ENCODE results near the gene CSRNP3. TPM values are rescaled to one million over a fixed set of nuclear protein-coding genes. Genes with fewer than 3 reads are reported as not detected.

CSRNP3 gene
- total and polyA plus RNA-seq, 3 experiments from 2014 or later, result not detected

DNA sequence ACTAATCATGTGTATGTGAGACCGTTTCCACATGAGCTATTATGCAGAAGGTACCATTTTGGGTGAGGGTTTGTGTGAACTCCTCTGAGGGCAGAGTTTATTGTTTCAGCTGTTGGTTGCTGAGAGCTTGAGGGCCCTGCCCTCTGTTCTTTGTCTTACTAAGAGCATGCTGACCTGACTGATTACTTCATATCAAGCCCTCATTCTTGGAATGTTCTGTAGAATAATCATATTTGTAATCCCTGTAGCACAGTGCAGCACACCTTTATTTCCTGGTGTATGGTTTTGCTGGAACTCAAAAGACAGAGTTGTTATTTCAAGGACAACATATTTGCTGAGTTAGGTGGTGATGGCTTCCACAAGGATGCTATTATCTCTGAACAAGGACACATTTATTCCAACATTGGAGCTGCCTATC, 206.1 kb downstream of the CSRNP3 start:
- no peaks in the 10 kb centered on the region for H3K9me3 Mint-ChIP-seq
- H3K4me1 Mint-ChIP-seq, result no peaks in the 10 kb centered on the region
- peaks cover 0 to 3% of the 10 kb centered on the region in 2 donors for H3K27me3 Mint-ChIP-seq
- no peaks in the 10 kb centered on the region for H3K27me3 ChIP-seq (ENCODE audit: insufficient read depth, low read length, poor library complexity, severe bottlenecking)
- no peak overlapping the region for H3K27ac Mint-ChIP-seq
- no peaks in the 10 kb centered on the region for H3K9me3 ChIP-seq (ENCODE audit: low read length)
- no peaks in the 10 kb centered on the region for H3K4me1 ChIP-seq (ENCODE audit: insufficient read depth, low read length)
- ChIA-PET POLR2A (no interaction called here), CTCF (no interaction called here)
- H3K4me3 ChIP-seq (ENCODE audit: low read length), result no peak overlapping the region
- H3K27ac ChIP-seq (ENCODE audit: low read depth, low read length), result no peak overlapping the region
- H3K4me3 Mint-ChIP-seq, result no peak overlapping the region
- no peaks in the 10 kb centered on the region for H3K36me3 Mint-ChIP-seq
- DNase-seq, result no peak
- no peaks in the 10 kb centered on the region for H3K36me3 ChIP-seq (ENCODE audit: insufficient read depth, low read length)

GRCh38 chr2:165678882-165679281, 209.4 kb downstream of the CSRNP3 start:
- ChIA-PET CTCF (no interaction called here), POLR2A (no interaction called here)
- no peak overlapping the region for H3K4me3 ChIP-seq (ENCODE audit: low read length)
- no peaks in the 10 kb centered on the region for H3K9me3 Mint-ChIP-seq
- peak overlapping the region in 1 of 8 donors; percentile 43 for H3K27ac Mint-ChIP-seq
- no peaks in the 10 kb centered on the region for H3K36me3 ChIP-seq (ENCODE audit: insufficient read depth, low read length)
- no peaks in the 10 kb centered on the region for H3K36me3 Mint-ChIP-seq
- H3K27ac ChIP-seq (ENCODE audit: low read depth, low read length), result no peak overlapping the region
- no peaks in the 10 kb centered on the region for H3K9me3 ChIP-seq (ENCODE audit: low read length)
- no peak for DNase-seq
- no peaks in the 10 kb centered on the region for H3K4me1 Mint-ChIP-seq
- H3K27me3 ChIP-seq (ENCODE audit: insufficient read depth, low read length, poor library complexity, severe bottlenecking), result no peaks in the 10 kb centered on the region
- peaks cover 0 to 14% of the 10 kb centered on the region in 2 donors for H3K27me3 Mint-ChIP-seq
- H3K4me3 Mint-ChIP-seq, result no peak overlapping the region
- H3K4me1 ChIP-seq (ENCODE audit: insufficient read depth, low read length), result no peaks in the 10 kb centered on the region

DNA sequence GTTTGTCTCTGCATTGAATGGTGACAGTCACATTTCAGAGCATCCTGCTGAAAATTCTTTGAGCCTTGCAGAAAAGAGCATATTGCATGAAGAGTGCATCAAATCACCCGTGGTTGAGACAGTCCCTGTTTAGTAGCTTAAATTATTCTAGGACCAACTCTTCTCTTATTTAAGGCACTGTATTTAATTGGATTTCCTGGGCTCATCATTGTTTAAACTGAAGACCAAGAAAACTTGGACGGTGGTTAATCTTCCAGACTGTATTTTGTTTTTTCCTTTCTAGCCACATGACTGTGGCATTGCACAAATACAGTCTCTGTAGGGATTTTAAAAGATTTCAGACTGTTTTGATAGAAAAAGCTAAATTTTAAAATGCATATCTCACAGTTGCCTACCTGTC, 210.1 kb downstream of the CSRNP3 start:
- Histone ChIP-seq H3K4me1 (ENCODE audit: insufficient read depth, low read length) (no peaks in the 10 kb centered on the region), H3K9me3 (ENCODE audit: low read length) (no peaks in the 10 kb centered on the region), H3K27me3 (ENCODE audit: insufficient read depth, low read length, poor library complexity, severe bottlenecking) (no peaks in the 10 kb centered on the region), H3K27ac (ENCODE audit: low read depth, low read length) (no peak overlapping the region), H3K36me3 (ENCODE audit: insufficient read depth, low read length) (no peaks in the 10 kb centered on the region), H3K4me3 (ENCODE audit: low read length) (no peak overlapping the region)
- no peak overlapping the region for H3K4me3 Mint-ChIP-seq
- no peaks in the 10 kb centered on the region for H3K4me1 Mint-ChIP-seq
- peaks cover 0 to 14% of the 10 kb centered on the region in 2 donors for H3K27me3 Mint-ChIP-seq
- no peak overlapping the region for H3K27ac Mint-ChIP-seq
- POLR2A ChIA-PET, result no interaction called here
- no peaks in the 10 kb centered on the region for H3K9me3 Mint-ChIP-seq
- CTCF ChIA-PET, result no interaction called here
- no peak for DNase-seq
- no peaks in the 10 kb centered on the region for H3K36me3 Mint-ChIP-seq

DNA sequence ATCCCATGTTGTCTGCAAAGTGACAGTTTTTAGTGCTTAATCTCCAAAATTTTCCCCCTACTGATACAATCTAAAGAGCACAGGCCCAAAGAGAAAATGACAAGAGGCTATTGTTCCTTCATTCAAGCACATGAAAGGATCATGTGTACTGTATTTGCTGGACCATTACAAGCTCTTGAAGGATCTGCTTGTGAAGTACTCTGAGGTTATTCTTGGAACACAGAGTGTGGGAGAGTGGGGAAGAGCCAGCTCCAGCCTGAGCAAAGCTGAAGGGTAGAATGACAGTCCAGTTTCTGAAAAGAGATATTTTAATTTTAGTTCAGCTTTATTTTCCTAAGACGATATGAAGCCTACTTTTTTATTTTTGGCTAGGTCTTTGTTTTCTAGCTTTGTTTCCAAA, 212.3 kb downstream of the CSRNP3 start:
- Mint-ChIP-seq H3K9me3 (no peaks in the 10 kb centered on the region), H3K27me3 (peaks cover 0 to 18% of the 10 kb centered on the region in 2 donors), H3K4me3 (no peak overlapping the region), H3K27ac (no peak overlapping the region), H3K4me1 (no peaks in the 10 kb centered on the region), H3K36me3 (no peaks in the 10 kb centered on the region)
- H3K27me3 ChIP-seq (ENCODE audit: insufficient read depth, low read length, poor library complexity, severe bottlenecking), result no peaks in the 10 kb centered on the region
- ChIA-PET CTCF (no interaction called here), POLR2A (no interaction called here)
- H3K27ac ChIP-seq (ENCODE audit: low read depth, low read length), result no peak overlapping the region
- DNase-seq, result no peak
- H3K36me3 ChIP-seq (ENCODE audit: insufficient read depth, low read length), result no peaks in the 10 kb centered on the region
- H3K4me1 ChIP-seq (ENCODE audit: insufficient read depth, low read length), result no peaks in the 10 kb centered on the region
- no peaks in the 10 kb centered on the region for H3K9me3 ChIP-seq (ENCODE audit: low read length)
- H3K4me3 ChIP-seq (ENCODE audit: low read length), result no peak overlapping the region

DNA sequence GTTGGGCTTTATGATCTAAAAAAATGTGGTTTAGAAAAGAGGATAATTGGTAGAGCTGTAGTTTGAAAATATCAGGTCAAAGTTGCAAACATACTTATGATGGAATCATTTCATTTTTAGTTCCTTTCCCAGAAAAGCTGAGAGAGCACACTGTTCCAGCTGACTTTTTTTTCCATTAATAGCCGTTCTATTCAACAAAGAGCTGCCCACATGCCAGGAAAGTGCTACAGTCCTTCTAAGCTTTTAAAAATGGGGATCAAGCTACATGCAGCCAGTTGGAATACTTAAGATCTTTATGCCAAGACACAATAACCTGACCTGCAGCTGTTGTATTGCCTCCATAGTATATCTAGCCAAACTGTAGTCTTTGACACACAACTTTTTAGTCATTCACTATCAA, 213.0 kb downstream of the CSRNP3 start:
- Histone ChIP-seq H3K27ac (ENCODE audit: low read depth, low read length) (no peak overlapping the region), H3K4me3 (ENCODE audit: low read length) (no peak overlapping the region), H3K4me1 (ENCODE audit: insufficient read depth, low read length) (no peaks in the 10 kb centered on the region), H3K9me3 (ENCODE audit: low read length) (no peaks in the 10 kb centered on the region), H3K27me3 (ENCODE audit: insufficient read depth, low read length, poor library complexity, severe bottlenecking) (no peaks in the 10 kb centered on the region), H3K36me3 (ENCODE audit: insufficient read depth, low read length) (no peaks in the 10 kb centered on the region)
- Mint-ChIP-seq H3K27ac (no peak overlapping the region), H3K27me3 (peaks cover 3 to 23% of the 10 kb centered on the region in 2 donors), H3K4me1 (no peaks in the 10 kb centered on the region), H3K9me3 (no peaks in the 10 kb centered on the region), H3K4me3 (no peak overlapping the region), H3K36me3 (no peaks in the 10 kb centered on the region)
- ChIA-PET POLR2A (no interaction called here), CTCF (no interaction called here)
- DNase-seq, result no peak

DNA sequence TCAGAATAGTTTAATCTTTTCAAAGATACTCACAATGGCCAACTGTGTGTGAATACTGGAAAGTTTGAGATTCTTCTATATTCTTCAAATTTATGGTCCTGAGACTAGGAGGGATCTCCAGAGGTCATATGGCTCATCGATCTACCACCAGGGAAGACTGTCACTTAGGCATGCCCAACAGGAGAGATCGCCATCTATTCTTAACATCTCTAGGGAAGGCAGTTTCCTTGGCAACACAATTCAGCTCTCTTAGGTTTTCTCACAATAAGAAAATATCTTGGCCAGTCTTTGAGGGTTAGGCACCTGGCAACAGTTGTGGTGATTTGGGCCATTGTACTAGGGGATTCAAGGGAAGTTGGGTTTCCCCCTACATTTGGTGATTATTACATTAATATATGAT, 217.3 kb downstream of the CSRNP3 start:
- ChIA-PET CTCF (no interaction called here), POLR2A (no interaction called here)
- Mint-ChIP-seq H3K4me1 (no peaks in the 10 kb centered on the region), H3K27me3 (peaks cover 5 to 23% of the 10 kb centered on the region in 2 donors), H3K27ac (no peak overlapping the region), H3K4me3 (no peak overlapping the region), H3K36me3 (no peaks in the 10 kb centered on the region), H3K9me3 (no peaks in the 10 kb centered on the region)
- no peak overlapping the region for H3K27ac ChIP-seq (ENCODE audit: low read depth, low read length)
- H3K27me3 ChIP-seq (ENCODE audit: insufficient read depth, low read length, poor library complexity, severe bottlenecking), result no peaks in the 10 kb centered on the region
- no peaks in the 10 kb centered on the region for H3K36me3 ChIP-seq (ENCODE audit: insufficient read depth, low read length)
- DNase-seq, result no peak
- no peak overlapping the region for H3K4me3 ChIP-seq (ENCODE audit: low read length)
- H3K9me3 ChIP-seq (ENCODE audit: low read length), result no peaks in the 10 kb centered on the region
- H3K4me1 ChIP-seq (ENCODE audit: insufficient read depth, low read length), result no peaks in the 10 kb centered on the region

GRCh38 chr2:165687426-165688002, 218.0 kb downstream of the CSRNP3 start:
- CTCF ChIA-PET, result no interaction called here
- Histone ChIP-seq H3K27me3 (ENCODE audit: insufficient read depth, low read length, poor library complexity, severe bottlenecking) (no peaks in the 10 kb centered on the region), H3K27ac (ENCODE audit: low read depth, low read length) (no peak overlapping the region), H3K4me3 (ENCODE audit: low read length) (no peak overlapping the region), H3K36me3 (ENCODE audit: insufficient read depth, low read length) (no peaks in the 10 kb centered on the region), H3K9me3 (ENCODE audit: low read length) (no peaks in the 10 kb centered on the region), H3K4me1 (ENCODE audit: insufficient read depth, low read length) (no peaks in the 10 kb centered on the region)
- POLR2A ChIA-PET, result no interaction called here
- Mint-ChIP-seq H3K27ac (no peak overlapping the region), H3K4me1 (no peaks in the 10 kb centered on the region), H3K36me3 (no peaks in the 10 kb centered on the region), H3K4me3 (no peak overlapping the region), H3K9me3 (no peaks in the 10 kb centered on the region), H3K27me3 (peaks cover 5 to 19% of the 10 kb centered on the region in 2 donors)
- DNase-seq, result no peak

DNA sequence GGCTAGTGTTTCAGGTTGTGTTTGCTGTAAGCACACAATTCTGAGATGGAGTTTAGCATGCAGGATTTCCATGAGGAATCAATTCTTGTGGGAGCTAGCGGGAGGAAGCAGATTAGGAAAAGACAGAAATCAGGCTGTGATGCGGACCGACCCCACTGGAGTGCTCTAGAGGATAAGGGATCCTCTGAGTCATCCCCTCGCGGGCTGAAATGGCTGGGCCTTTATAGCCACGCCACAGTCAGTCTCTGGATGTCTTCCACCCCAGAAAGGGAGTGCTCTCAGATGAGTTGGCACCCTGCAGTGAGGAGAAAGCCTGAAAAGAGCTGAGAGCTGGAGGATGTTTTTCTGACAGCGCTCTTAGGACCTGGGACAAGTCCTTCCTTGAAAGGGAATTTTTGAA, 222.1 kb downstream of the CSRNP3 start:
- Histone ChIP-seq H3K9me3 (ENCODE audit: low read length) (no peaks in the 10 kb centered on the region), H3K27me3 (ENCODE audit: insufficient read depth, low read length, poor library complexity, severe bottlenecking) (no peaks in the 10 kb centered on the region), H3K4me3 (ENCODE audit: low read length) (no peak overlapping the region), H3K27ac (ENCODE audit: low read depth, low read length) (no peak overlapping the region), H3K36me3 (ENCODE audit: insufficient read depth, low read length) (no peaks in the 10 kb centered on the region), H3K4me1 (ENCODE audit: insufficient read depth, low read length) (no peaks in the 10 kb centered on the region)
- ChIA-PET CTCF (no interaction called here), POLR2A (no interaction called here)
- Mint-ChIP-seq H3K27me3 (peaks cover 5 to 18% of the 10 kb centered on the region in 2 donors), H3K36me3 (no peaks in the 10 kb centered on the region), H3K27ac (no peak overlapping the region), H3K9me3 (no peaks in the 10 kb centered on the region), H3K4me3 (no peak overlapping the region), H3K4me1 (no peaks in the 10 kb centered on the region)
- no peak for DNase-seq

DNA sequence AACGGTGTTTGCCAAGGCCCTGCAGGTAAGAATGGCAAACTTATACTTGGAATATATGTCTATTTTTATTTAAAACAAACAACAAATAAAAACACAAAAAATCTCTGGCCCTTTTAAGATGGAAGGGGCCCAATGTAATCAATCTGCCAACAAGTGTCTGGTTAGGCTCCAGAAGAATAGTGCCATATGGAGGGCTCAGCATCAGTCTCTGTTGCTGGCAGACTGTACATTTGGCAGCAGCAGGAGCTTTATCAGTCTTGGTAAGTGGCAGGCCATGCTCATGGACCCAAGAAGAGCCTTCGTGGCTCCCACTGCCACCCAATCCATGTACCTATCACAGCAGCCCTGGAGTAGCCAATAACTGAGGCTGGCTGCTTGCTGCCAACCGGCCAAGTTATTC, 223.4 kb downstream of the CSRNP3 start:
- Histone ChIP-seq H3K27ac (ENCODE audit: low read depth, low read length) (no peak overlapping the region), H3K9me3 (ENCODE audit: low read length) (no peaks in the 10 kb centered on the region), H3K4me1 (ENCODE audit: insufficient read depth, low read length) (no peaks in the 10 kb centered on the region), H3K4me3 (ENCODE audit: low read length) (no peak overlapping the region), H3K27me3 (ENCODE audit: insufficient read depth, low read length, poor library complexity, severe bottlenecking) (no peaks in the 10 kb centered on the region), H3K36me3 (ENCODE audit: insufficient read depth, low read length) (no peaks in the 10 kb centered on the region)
- Mint-ChIP-seq H3K27me3 (peaks cover 7 to 21% of the 10 kb centered on the region in 2 donors), H3K27ac (no peak overlapping the region), H3K4me1 (no peaks in the 10 kb centered on the region), H3K36me3 (no peaks in the 10 kb centered on the region), H3K4me3 (no peak overlapping the region), H3K9me3 (no peaks in the 10 kb centered on the region)
- DNase-seq, result no peak
- ChIA-PET CTCF (no interaction called here), POLR2A (no interaction called here)
